Loucy (cell line): ENCODE results near the gene CFAP77.

Source experiments
- H2AFZ ChIP-seq: fragments of 200-600 bp; sonication (generic); 2 replicates; pipeline ENCODE4 v1.6.0; 2016; ENCODE audit warnings: antibody characterized with exemption, mild to moderate bottlenecking, low read length, moderate library complexity
- H3F3A ChIP-seq: fragments of 200-600 bp; 2 replicates; pipeline ENCODE4 v1.6.0; 2016; ENCODE audit warnings: antibody characterized with exemption, low read depth, mild to moderate bottlenecking
- H3K27me3 ChIP-seq: fragments of 200-600 bp; sonication (generic); 2 replicates; pipeline ENCODE4 v1.6.1; 2014; ENCODE audit warnings: low read length, mild to moderate bottlenecking; ENCODE audit not compliant: insufficient read depth, poor library complexity, severe bottlenecking
- H3K36me3 ChIP-seq: fragments of 200-600 bp; sonication (generic); 2 replicates; pipeline ENCODE4 v1.6.1; 2016; ENCODE audit warnings: low read length; ENCODE audit not compliant: insufficient read depth
- H3K4me1 ChIP-seq: fragments of 200-600 bp; sonication (generic); 2 replicates; pipeline ENCODE4 v1.5.1; 2014; ENCODE audit warnings: low read length, mild to moderate bottlenecking; ENCODE audit not compliant: insufficient read depth, poor library complexity, severe bottlenecking
- H3K4me2 ChIP-seq: fragments of 200-600 bp; sonication (generic); 2 replicates; pipeline ENCODE4 v1.6.0; 2014; ENCODE audit warnings: antibody characterized with exemption, low read length, low read depth, mild to moderate bottlenecking; ENCODE audit not compliant: poor library complexity, severe bottlenecking
- H3K4me3 ChIP-seq: fragments of 200-600 bp; sonication (generic); 2 replicates; pipeline ENCODE4 v1.5.1; 2014; ENCODE audit warnings: low read length, mild to moderate bottlenecking, mixed read lengths; ENCODE audit not compliant: poor library complexity, severe bottlenecking
- H3K79me2 ChIP-seq: fragments of 200-600 bp; sonication (generic); 2 replicates; pipeline ENCODE4 v1.6.1; 2014; ENCODE audit warnings: low read length; ENCODE audit not compliant: insufficient read depth
- H3K9ac ChIP-seq: fragments of 200-600 bp; sonication (generic); 2 replicates; pipeline ENCODE4 v1.6.0; 2014; ENCODE audit warnings: mild to moderate bottlenecking, low read depth, low read length, moderate library complexity; ENCODE audit not compliant: poor library complexity, severe bottlenecking
- H3K9me2 ChIP-seq: fragments of 200-600 bp; sonication (generic); replicated peaks from 2 replicates; pipeline ENCODE4 v1.6.1; 2016; ENCODE audit warnings: low read depth, low read length, mixed read lengths
- H3K9me3 ChIP-seq: fragments of 200-600 bp; sonication (generic); 2 replicates; pipeline ENCODE4 v1.6.1; 2014; ENCODE audit warnings: mild to moderate bottlenecking, antibody characterized with exemption, low read length, low read depth; ENCODE audit not compliant: insufficient read depth
- H4K20me1 ChIP-seq: fragments of 200-600 bp; sonication (generic); 2 replicates; pipeline ENCODE4 v1.6.0; 2014; ENCODE audit warnings: antibody characterized with exemption, low read length, mild to moderate bottlenecking; ENCODE audit not compliant: insufficient read depth, poor library complexity, severe bottlenecking
- EZH2phosphoT487 ChIP-seq: fragments of 200-600 bp; IDR thresholded peaks from 2 replicates; pipeline ENCODE4 v1.6.1; 2018; ENCODE audit warnings: antibody characterized with exemption, mild to moderate bottlenecking, moderate library complexity, borderline replicate concordance
- TF ChIP-seq, protein P1 (sequence below): fragments of 200-600 bp; sonication (generic); conservative IDR thresholded peaks from 2 replicates; pipeline ENCODE4 v1.5.1; 2014; ENCODE audit warnings: mild to moderate bottlenecking, antibody characterized with exemption, low read length

CFAP77 gene

DNA sequence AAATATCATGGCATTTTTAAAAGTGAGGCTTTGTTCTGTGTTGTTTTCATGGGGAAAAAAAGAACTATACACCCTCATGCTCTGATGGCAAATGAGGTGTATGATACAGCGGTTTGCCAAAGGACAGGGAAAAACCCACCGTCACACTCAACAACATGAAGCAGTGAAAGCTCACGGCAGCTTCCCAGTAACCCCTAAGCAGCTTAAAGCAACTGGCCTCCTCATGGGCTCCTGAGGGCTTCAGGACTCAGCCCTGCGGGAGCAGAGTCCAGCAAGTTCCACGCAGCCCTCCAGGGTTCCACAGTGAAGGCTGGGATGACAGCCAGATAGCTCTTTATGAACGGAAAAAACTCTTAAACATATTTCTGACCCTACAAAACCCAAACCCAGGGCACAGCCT is 185.3 kb downstream of the CFAP77 start:
- Histone ChIP-seq H3F3A (no peaks in the 10 kb centered on the region), H3K36me3 (peaks cover 12% of the 10 kb centered on the region; the same call in 1 of the 2 replicates), H3K9me2 (no peaks in the 10 kb centered on the region), H3K4me2 (no peak overlapping the region), H3K27me3 (no peaks in the 10 kb centered on the region), H2AFZ (no peak overlapping the region), H3K79me2 (no peaks in the 10 kb centered on the region), H3K9me3 (no peaks in the 10 kb centered on the region), H4K20me1 (no peaks in the 10 kb centered on the region), H3K9ac (no peak overlapping the region), H3K4me1 (no peaks in the 10 kb centered on the region), H3K4me3 (no peak overlapping the region)
- TF ChIP-seq, protein P1, sequence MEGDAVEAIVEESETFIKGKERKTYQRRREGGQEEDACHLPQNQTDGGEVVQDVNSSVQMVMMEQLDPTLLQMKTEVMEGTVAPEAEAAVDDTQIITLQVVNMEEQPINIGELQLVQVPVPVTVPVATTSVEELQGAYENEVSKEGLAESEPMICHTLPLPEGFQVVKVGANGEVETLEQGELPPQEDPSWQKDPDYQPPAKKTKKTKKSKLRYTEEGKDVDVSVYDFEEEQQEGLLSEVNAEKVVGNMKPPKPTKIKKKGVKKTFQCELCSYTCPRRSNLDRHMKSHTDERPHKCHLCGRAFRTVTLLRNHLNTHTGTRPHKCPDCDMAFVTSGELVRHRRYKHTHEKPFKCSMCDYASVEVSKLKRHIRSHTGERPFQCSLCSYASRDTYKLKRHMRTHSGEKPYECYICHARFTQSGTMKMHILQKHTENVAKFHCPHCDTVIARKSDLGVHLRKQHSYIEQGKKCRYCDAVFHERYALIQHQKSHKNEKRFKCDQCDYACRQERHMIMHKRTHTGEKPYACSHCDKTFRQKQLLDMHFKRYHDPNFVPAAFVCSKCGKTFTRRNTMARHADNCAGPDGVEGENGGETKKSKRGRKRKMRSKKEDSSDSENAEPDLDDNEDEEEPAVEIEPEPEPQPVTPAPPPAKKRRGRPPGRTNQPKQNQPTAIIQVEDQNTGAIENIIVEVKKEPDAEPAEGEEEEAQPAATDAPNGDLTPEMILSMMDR: no peak
- TF ChIP-seq EZH2phosphoT487: no peak

DNA sequence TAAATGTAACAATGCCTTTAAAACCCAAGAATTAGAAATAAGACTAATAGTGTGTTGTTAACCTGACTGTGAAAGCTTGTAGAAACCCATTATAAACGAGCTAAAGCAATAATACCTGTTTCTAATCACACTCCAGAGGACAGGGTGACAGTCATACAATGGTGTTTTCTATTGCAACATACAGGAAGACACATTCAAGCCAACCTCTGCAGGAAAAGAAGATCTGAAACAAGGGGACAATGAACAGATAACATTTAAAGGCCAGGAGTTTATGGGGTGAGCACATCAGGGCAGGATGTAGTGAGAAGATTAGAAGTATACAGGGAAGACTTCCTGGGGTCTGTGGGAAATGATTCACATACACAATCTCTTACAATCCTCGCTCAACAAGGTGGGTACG is 186.2 kb downstream of the CFAP77 start:
- Histone ChIP-seq H3K4me2 (no peak overlapping the region), H3K79me2 (no peaks in the 10 kb centered on the region), H3K9ac (no peak overlapping the region), H3K9me2 (no peaks in the 10 kb centered on the region), H3K4me1 (no peaks in the 10 kb centered on the region), H2AFZ (no peak overlapping the region), H3F3A (no peaks in the 10 kb centered on the region), H3K9me3 (no peaks in the 10 kb centered on the region), H3K36me3 (peaks cover 19% of the 10 kb centered on the region; the same call in 1 of the 2 replicates), H3K4me3 (no peak overlapping the region), H3K27me3 (no peaks in the 10 kb centered on the region), H4K20me1 (no peaks in the 10 kb centered on the region)
- TF ChIP-seq, protein P1: no peak
- no peak for TF ChIP-seq EZH2phosphoT487

DNA sequence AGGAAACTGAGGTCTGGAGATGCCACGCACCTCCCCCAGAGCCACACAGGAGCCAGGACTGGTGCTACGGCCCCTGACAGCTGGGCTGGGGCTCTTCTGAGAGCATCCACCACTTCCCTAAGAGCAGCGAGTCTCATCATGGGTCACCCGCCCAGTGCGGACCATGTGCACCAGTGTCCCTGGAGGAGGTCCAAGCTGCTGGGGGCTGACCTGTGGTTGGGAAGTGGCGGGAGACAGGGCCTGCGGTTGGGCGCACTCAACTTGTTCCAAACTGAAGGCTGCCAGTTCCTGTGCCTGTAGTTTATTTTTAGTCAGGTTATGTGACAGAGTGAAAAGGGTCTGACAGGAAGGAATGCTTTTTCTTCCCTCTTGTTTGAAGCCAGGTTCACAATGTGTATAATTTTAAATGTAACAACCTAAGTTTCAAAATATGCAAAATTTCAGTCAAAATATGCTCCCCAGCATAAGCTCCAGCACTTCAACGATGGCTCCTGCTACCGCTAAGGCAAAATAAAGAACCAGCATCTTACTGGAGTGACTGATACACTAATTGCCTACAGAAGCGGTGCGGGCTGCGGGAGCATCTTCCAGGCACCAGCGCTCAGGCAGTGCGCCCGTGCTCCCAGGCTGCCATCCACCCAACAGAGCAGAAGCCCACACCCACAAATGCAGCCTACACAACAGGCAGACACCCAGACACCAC is 187.2 kb downstream of the CFAP77 start:
- no peaks in the 10 kb centered on the region for H3K27me3 ChIP-seq
- H3K9me2 ChIP-seq: no peaks in the 10 kb centered on the region
- peaks cover 19% of the 10 kb centered on the region; the same call in 1 of the 2 replicates for H3K36me3 ChIP-seq
- H3K9me3 ChIP-seq: no peaks in the 10 kb centered on the region
- H3K4me1 ChIP-seq: no peaks in the 10 kb centered on the region
- no peak overlapping the region for H2AFZ ChIP-seq
- H3K4me3 ChIP-seq: no peak overlapping the region
- H4K20me1 ChIP-seq: no peaks in the 10 kb centered on the region
- no peak for TF ChIP-seq EZH2phosphoT487
- TF ChIP-seq, protein P1: no peak
- no peaks in the 10 kb centered on the region for H3K79me2 ChIP-seq
- no peak overlapping the region for H3K9ac ChIP-seq
- H3K4me2 ChIP-seq: no peak overlapping the region
- no peaks in the 10 kb centered on the region for H3F3A ChIP-seq
